Skeletal muscle tissue (tissue), 4 donors: Measurements from ENCODE around the gene ZNF598. TPM values are rescaled to one million over a fixed set of nuclear protein-coding genes. Genes with fewer than 3 reads are reported as not detected.

Experiments used
- H3K27ac ChIP-seq: one replicate; pipeline ENCODE4 v1.7.0; 2013; ENCODE audit warnings: mild to moderate bottlenecking, low read depth, low read length, inconsistent platforms
- H3K27me3 ChIP-seq, 3 donors: one replicate each; pipeline ENCODE4 v1.7.0; 2013; ENCODE audit warnings: low read length in 3 of 3; ENCODE audit not compliant: control insufficient read depth in 3 of 3, insufficient read depth in 3 of 3
- H3K36me3 ChIP-seq, 3 donors: one replicate each; pipeline ENCODE4 v1.7.0; 2013; ENCODE audit warnings: low read length in 3 of 3; ENCODE audit not compliant: control insufficient read depth in 3 of 3, insufficient read depth in 3 of 3
- H3K4me1 ChIP-seq, 3 donors: one replicate each; pipeline ENCODE4 v1.7.0; 2013; ENCODE audit warnings: low read length in 3 of 3, mild to moderate bottlenecking in 3 of 3; ENCODE audit not compliant: control insufficient read depth in 3 of 3, insufficient read depth in 3 of 3
- H3K4me3 ChIP-seq, 3 donors: one replicate each; pipeline ENCODE4 v1.7.0; 2013; ENCODE audit warnings: low read length in 3 of 3
- H3K9ac ChIP-seq, 3 donors: one replicate each; pipeline ENCODE4 v1.7.0; 2013; ENCODE audit warnings: low read length in 3 of 3, mild to moderate bottlenecking in 3 of 3, moderate library complexity in 2 of 3, low read depth in 1 of 3
- H3K9me3 ChIP-seq, 3 donors: one replicate each; pipeline ENCODE4 v1.7.0; 2013; ENCODE audit warnings: low read length in 3 of 3; ENCODE audit not compliant: control insufficient read depth in 3 of 3
- total RNA-seq: library from RNA; depleted of rRNA; stranded (reverse); fragments of >200 nt; gene quantifications from one replicate; pipeline ENCODE4 v1.2.3, GENCODE V29; 2014
- donor health status: Osteomylitis.

Gene ZNF598
- total RNA-seq, 1 donor from 2014 or later: 4.7 TPM

DNA sequence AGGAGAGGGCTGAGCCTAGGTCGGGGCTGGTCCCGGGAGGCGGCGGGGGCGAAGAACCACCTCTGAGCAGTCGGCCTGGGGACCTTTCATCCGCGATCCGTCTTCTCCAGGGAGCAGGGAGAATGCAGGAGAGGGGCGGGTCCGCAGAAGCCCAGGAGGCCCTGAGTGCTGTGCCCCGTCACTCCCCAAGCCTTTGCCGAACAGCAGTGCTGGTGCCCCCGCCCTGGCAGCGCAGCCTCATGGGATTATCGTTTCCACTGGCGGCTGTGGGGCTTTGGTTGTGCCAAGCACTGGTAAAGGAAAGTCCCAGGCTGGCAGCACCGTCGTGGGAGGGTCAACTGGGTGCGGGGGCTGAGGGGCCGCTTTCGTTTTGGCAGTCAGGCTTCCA is 37.1 kb downstream of the ZNF598 start:
- Histone ChIP-seq H3K9ac (peak overlapping the region; percentile 90 to 95 (median 91)), H3K27ac (no peak overlapping the region), H3K4me1 (peaks cover 14 to 26% (median 20%) of the 10 kb centered on the region in 3 donors)

DNA sequence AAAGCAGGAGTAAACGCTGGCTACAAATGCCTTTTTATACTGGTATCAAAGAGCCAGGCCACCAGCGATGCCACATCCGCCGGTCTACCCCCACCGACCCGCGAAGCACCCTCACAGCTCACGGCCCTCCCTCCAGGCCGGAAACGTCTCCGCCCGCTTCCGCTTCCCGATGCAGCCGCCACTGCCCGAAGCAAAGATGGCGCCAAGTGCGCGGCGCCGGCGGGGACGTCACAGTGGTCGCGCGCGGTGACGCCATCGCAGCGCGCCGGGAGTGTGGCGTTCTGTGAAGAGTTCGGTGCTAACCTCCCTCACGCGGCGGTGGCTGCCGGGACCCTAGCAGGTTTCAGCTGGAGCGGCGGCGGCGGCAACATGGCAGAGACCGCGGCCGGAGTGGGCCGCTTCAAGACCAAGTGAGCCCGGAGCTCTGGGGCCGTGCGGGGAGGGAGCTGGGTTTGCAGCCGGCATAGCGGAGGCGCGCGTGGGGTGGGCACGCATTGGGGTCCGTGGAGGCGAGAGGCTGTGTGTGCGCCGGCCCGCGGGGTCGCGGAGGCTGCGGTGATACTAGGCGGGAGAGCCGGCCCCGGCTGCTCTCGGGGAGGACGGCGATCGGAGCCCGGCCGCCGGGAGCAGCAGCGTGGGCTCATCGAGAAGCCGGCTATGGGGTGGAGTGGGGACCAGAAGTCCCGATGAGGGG is 37.7 kb downstream of the ZNF598 start, which contains the start of gene TBL3:
Gene TBL3, plus strand, starts transcription at position 258 of the 694 bp plus-strand sequence. Its CDS starts 112 bp downstream, at position 370.
- Histone ChIP-seq H3K9me3 (no peaks in the 10 kb centered on the region), H3K4me1 (peaks cover 14 to 28% (median 20%) of the 10 kb centered on the region in 3 donors), H3K36me3 (peaks cover 27 to 30% (median 29%) of the 10 kb centered on the region in 3 donors), H3K4me3 (peak within 1 kb of the TSS; percentile 87 to 93 (median 93)), H3K9ac (peak within 1 kb of the TSS; percentile 91 to 96 (median 95)), H3K27me3 (peaks cover 0 to 9% (median 6%) of the 10 kb centered on the region in 3 donors), H3K27ac (peak within 1 kb of the TSS; percentile 90)

More for the DNA sequence above, 37.1 kb downstream of the ZNF598 start:
- peak overlapping the region; percentile 87 to 93 (median 93) for H3K4me3 ChIP-seq
- H3K9me3 ChIP-seq: no peaks in the 10 kb centered on the region
- H3K27me3 ChIP-seq: peaks cover 0 to 10% (median 6%) of the 10 kb centered on the region in 3 donors
- peaks cover 31 to 35% (median 34%) of the 10 kb centered on the region in 3 donors for H3K36me3 ChIP-seq

DNA sequence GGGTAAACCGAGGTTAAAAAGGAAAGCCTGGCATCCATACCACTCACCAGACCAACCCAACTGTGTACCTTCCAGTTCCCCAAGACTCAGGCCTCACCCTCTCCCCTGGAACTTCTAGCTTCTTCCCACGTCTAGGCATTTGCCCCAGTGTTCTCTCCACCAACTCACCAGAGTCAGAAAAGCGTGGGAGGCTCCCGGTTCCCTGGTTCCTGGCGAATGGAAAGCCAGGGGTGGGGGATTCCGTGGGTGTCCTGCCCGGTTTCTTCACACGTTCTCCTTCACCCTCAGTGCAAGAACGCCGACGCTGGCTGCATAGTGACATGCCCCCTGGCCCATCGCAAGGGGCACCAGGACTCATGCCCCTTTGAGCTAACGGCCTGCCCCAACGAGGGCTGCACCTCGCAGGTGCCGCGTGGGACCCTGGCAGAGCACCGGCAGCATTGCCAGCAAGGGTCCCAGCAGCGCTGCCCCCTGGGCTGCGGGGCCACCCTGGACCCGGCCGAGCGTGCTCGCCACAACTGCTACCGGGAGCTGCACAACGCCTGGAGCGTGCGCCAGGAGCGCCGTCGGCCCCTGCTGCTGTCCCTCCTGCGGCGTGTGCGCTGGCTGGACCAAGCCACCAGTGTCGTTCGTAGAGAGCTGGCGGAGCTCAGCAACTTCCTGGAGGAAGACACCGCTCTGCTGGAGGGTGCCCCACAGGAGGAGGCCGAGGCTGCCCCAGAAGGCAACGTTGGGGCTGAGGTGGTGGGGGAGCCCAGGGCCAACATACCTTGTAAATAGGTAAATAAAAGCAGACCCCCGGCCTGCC is 41.3 kb downstream of the ZNF598 start:
- no peak overlapping the region for H3K9ac ChIP-seq
- no peak overlapping the region for H3K27ac ChIP-seq
- H3K4me3 ChIP-seq: no peak overlapping the region
- peaks cover 0 to 9% (median 7%) of the 10 kb centered on the region in 3 donors for H3K36me3 ChIP-seq
- peaks cover 29 to 48% (median 33%) of the 10 kb centered on the region in 3 donors for H3K4me1 ChIP-seq
- H3K9me3 ChIP-seq: no peaks in the 10 kb centered on the region
- no peaks in the 10 kb centered on the region for H3K27me3 ChIP-seq

DNA sequence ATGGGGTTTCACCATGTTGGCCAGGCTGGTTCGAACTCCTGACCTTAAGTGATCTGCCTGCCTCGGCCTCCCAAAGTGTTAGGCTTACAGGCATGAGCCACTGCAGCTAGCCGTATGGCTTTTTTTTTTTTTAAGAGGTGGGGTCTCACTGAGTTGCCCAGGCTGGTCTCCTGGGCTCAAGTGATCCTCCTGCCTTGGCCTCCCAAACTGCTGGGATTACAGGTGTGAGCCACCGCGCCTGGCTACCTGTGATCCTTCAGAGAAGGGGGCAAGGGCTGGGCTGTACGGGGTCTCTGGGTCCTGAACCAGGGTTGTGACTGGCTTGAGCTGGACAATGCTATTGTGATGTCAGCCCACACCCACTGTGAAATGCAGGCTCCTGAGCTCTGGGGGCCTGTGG is 43.2 kb downstream of the ZNF598 start, which contains the start of gene RNF151:
Gene RNF151, plus strand, starts transcription at position 397 of the 400 bp plus-strand sequence. CDS start 26 bp downstream, outside the sequence.
- no peaks in the 10 kb centered on the region for H3K9me3 ChIP-seq
- no peaks in the 10 kb centered on the region for H3K27me3 ChIP-seq
- H3K27ac ChIP-seq: peak within 1 kb of the TSS; percentile 98
- peaks cover 26 to 46% (median 26%) of the 10 kb centered on the region in 3 donors for H3K4me1 ChIP-seq
- peaks cover 17 to 24% (median 19%) of the 10 kb centered on the region in 3 donors for H3K36me3 ChIP-seq
- H3K4me3 ChIP-seq: peak within 1 kb of the TSS; percentile 84 to 90 (median 85)
- peak within 1 kb of the TSS; percentile 93 to 99 (median 98) for H3K9ac ChIP-seq

DNA sequence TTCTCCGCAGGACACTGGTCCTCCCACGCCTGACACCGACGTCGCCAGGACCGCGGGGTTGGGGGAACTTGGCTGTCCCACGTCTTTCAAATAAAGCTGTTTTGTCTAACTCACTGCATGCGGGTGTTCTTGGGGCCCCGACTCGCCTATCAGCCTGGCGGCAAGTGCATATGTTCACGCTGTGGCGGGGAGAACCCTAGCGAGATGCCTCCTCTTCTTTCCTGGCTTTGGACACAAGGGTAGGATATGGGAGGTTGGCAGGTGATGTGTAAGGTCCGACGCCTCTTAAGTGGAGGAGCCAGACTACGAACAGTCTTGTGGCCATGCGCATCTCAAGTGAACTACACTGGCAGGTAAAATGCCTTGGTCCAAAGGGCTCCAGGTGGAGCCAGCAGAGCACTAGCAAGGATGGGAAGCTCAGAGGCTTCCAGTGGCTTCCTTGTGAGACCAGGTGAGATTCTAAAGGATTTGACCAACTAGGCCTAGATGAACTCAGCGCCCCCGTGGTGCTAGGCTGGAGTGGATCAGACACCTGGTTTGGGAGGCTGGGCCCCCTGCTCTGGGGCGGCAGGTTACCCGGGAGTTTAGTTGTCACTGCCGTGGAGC is 44.1 kb downstream of the ZNF598 start:
- peak overlapping the region; percentile 84 to 90 (median 85) for H3K4me3 ChIP-seq
- no peaks in the 10 kb centered on the region for H3K9me3 ChIP-seq
- H3K27ac ChIP-seq: peak overlapping the region; percentile 98
- H3K9ac ChIP-seq: peak overlapping the region; percentile 93 to 99 (median 98)
- peaks cover 26 to 33% (median 26%) of the 10 kb centered on the region in 3 donors for H3K36me3 ChIP-seq
- H3K27me3 ChIP-seq: no peaks in the 10 kb centered on the region
- H3K4me1 ChIP-seq: peaks cover 27 to 48% (median 30%) of the 10 kb centered on the region in 3 donors

DNA sequence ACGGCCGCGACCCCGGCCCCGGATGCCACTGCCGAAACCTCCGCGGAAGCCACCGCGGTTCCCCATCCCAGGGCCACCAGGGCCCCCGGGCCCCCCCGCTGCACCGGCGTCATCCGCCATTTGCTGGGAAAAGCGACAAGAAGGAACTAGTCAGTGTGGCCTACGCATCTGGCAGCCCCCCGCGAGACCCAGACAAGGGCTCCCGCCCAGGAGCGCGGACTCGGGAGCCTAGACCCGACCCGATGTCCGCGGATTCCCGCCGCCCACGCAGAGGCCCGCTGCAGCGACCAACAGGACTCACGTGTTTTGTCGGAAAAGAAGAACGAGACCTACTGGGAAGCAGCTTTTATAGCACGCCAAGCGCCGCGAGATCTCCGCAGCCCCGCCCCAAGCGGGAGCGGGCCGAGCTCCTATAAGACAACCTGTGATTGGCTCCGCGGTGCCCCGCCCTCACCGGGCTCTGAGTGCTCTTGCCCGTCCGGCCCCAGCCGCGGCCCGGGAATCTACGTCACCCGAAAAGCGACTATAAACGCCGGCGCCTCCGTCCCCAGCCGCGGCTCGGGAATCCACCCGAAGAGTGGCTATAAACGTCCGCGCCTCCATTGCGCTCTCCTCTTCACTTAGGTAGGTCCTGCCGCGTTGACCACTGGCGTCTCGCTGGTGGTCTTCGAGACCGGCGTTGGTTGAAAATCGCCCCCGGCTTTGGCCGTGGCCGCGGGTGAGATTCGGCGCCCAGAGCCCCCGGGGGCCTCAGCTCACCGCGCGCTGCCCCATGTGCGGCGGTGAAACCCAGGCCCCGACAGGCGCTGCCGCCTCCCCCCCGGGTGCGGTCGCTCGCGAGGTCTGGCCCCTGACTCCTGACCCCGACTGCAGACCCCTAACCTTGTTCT is 44.9 kb downstream of the ZNF598 start, which contains the start of gene RPS2:
Gene RPS2, minus strand, starts transcription at position 321 of the 890 bp plus-strand sequence. Its CDS starts 201 bp downstream, at position 120.
- H3K9ac ChIP-seq: peak within 1 kb of the TSS; percentile 93 to 99 (median 98)
- H3K4me3 ChIP-seq: peak within 1 kb of the TSS; percentile 84 to 90 (median 85)
- no peaks in the 10 kb centered on the region for H3K27me3 ChIP-seq
- peak within 1 kb of the TSS; percentile 98 for H3K27ac ChIP-seq
- peaks cover 31 to 53% (median 33%) of the 10 kb centered on the region in 3 donors for H3K4me1 ChIP-seq
- H3K36me3 ChIP-seq: peaks cover 26 to 33% (median 26%) of the 10 kb centered on the region in 3 donors
- H3K9me3 ChIP-seq: no peaks in the 10 kb centered on the region

DNA sequence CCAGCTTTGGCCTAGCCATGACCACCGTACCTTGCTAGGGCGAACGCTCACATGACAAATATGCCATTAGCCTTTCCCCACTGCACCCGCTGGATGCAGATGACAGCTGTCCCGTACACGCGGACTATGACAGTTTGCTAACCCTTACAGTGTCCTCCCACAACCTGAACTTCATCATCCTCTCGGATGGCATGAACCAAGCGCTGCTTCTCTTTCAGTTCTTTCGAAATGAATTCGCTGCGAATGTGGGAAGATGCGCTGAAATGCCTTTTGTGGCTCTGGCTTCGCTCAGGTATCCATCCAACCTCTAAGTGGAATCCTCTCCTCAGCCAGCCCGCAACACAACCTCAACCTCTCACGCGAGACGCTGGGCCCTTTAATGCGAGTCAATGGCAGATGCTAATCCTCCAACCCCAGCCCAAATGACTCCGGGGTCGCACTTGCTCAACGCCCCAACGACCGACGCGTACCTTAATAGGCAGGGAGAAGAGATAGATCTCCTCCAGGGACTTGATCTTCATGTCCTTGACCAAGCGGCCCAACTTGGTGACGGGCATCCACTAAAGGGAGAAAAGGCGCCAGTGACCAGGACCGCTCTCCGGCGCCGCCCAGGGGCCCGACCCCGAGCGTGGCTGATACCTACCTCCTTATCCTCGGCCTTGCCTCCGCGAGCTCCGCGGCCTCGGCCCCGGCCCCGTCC is 45.7 kb downstream of the ZNF598 start:
- Histone ChIP-seq H3K36me3 (peaks cover 26 to 33% (median 26%) of the 10 kb centered on the region in 3 donors), H3K27ac (peak overlapping the region; percentile 98), H3K9me3 (no peaks in the 10 kb centered on the region), H3K9ac (peak overlapping the region; percentile 73 to 85 (median 84)), H3K4me1 (peaks cover 33 to 56% (median 33%) of the 10 kb centered on the region in 3 donors), H3K27me3 (no peaks in the 10 kb centered on the region), H3K4me3 (peak overlapping the region; percentile 70 to 90 (median 81))
